Measurements from ENCODE around the gene PRLR.
"Not testable (repeated sequence)": the region's sequence is repeated elsewhere in the genome, so short reads cannot be mapped to it uniquely, and the experiment has no call there.

PRLR gene

GRCh38 chr5:35067985-35068384, 162.3 kb downstream of the PRLR start:
- DNase-seq: no peak

GRCh38 chr5:35066260-35066795, 164.0 kb downstream of the PRLR start:
- no peak for DNase-seq

GRCh38 chr5:35063414-35063813, 166.9 kb downstream of the PRLR start:
- no peak for DNase-seq

GRCh38 chr5:35061211-35061770, 169.0 kb downstream of the PRLR start:
- no peak for DNase-seq

- no peak for DNase-seq
Measured at GRCh38 chr5:35060236-35060635, 170.1 kb downstream of the PRLR start.

GRCh38 chr5:35059251-35059650, 171.0 kb downstream of the PRLR start:
- DNase-seq: no peak

GRCh38 chr5:35058374-35058788, 171.9 kb downstream of the PRLR start:
- no peak for DNase-seq

GRCh38 chr5:35056686-35057085, 173.6 kb downstream of the PRLR start:
- no peak for DNase-seq

GRCh38 chr5:35052838-35053237, 177.4 kb downstream of the PRLR start:
- no peak for DNase-seq

- no peak for DNase-seq
Measured at GRCh38 chr5:35050541-35051126, 179.7 kb downstream of the PRLR start.

- DNase-seq: no peak
Measured at GRCh38 chr5:35048910-35049309, 181.4 kb downstream of the PRLR start.

- no peak for DNase-seq
Measured at GRCh38 chr5:35047785-35048404, 182.4 kb downstream of the PRLR start, which contains the start of gene AGXT2. AGXT2 (minus strand) TSS chr5:35047949; CDS start chr5:35047892, 57 bp downstream.

GRCh38 chr5:35046774-35047173, 183.5 kb downstream of the PRLR start:
- DNase-seq: no peak

GRCh38 chr5:35045280-35045679, 185.0 kb downstream of the PRLR start:
- no peak for DNase-seq

- DNase-seq: no peak
Measured at GRCh38 chr5:35044649-35045048, 185.6 kb downstream of the PRLR start.

- no peak for DNase-seq
Measured at GRCh38 chr5:35042781-35043180, 187.5 kb downstream of the PRLR start.

GRCh38 chr5:35041261-35041660, 189.0 kb downstream of the PRLR start:
- no peak for DNase-seq

- no peak for DNase-seq
Measured at GRCh38 chr5:35038891-35039290, 191.4 kb downstream of the PRLR start.

- DNase-seq: no peak
Measured at GRCh38 chr5:35036536-35036935, 193.8 kb downstream of the PRLR start.

GRCh38 chr5:35035929-35036328, 194.4 kb downstream of the PRLR start:
- DNase-seq: not testable (repeated sequence)

GRCh38 chr5:35035271-35035670, 195.0 kb downstream of the PRLR start:
- no peak for DNase-seq

- DNase-seq: no peak
Measured at GRCh38 chr5:35032356-35032755, 197.9 kb downstream of the PRLR start.

GRCh38 chr5:35031276-35031675, 199.0 kb downstream of the PRLR start:
- DNase-seq: no peak

- no peak for DNase-seq
Measured at GRCh38 chr5:35030426-35031100, 199.7 kb downstream of the PRLR start.

Measured in CD4-positive, alpha-beta T cell treated with Interleukin-4 for 4 hours (primary cell).